NCI-H2171 treated with DMSO at 0.1 percent for 48 hours (cell line): ENCODE data around the gene CPNE4.

Experiments used
- DNase-seq: peaks from one replicate; lab custom pipeline; 2025; lab: John Stamatoyannopoulos, UW

The CPNE4 gene

DNA sequence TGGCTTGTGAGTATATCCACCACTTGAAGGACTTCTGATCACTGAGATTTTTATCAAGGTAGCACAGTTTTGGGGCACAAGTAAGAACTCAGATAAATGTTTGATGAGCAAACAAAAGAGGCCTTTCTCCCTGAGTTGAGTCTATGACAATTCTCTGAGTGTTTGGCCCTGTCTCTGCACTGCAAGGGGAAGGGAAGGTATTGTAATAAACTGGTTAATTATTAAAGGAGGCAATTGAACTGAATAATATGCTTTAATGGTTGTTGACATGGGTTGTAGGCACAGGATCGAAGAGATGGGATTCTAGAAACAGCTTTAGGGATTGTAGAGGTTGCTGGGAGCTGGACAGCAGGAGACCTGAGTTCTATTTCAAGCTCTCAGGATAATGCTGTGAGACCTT is 437.0 kb downstream of the CPNE4 start:
- DNase-seq = no peak

DNA sequence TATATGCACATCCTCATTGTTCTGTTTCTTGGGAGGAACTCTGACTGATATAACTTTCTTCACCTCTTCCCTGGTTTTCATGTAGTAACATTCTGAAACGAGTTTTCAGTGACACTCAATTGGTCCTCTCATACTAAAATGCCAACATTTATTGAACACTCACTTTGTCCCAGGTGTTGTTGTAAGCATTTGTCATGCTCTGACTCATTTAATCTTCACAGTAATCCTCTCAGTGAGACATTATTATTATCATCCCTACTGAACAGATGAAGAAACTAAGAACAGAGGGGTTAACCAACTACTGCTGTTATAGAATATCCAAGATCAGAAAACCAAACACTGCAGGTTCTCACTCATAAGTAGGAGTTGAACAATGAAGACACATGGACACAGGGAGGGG is 437.9 kb downstream of the CPNE4 start:
- DNase-seq = no peak

DNA sequence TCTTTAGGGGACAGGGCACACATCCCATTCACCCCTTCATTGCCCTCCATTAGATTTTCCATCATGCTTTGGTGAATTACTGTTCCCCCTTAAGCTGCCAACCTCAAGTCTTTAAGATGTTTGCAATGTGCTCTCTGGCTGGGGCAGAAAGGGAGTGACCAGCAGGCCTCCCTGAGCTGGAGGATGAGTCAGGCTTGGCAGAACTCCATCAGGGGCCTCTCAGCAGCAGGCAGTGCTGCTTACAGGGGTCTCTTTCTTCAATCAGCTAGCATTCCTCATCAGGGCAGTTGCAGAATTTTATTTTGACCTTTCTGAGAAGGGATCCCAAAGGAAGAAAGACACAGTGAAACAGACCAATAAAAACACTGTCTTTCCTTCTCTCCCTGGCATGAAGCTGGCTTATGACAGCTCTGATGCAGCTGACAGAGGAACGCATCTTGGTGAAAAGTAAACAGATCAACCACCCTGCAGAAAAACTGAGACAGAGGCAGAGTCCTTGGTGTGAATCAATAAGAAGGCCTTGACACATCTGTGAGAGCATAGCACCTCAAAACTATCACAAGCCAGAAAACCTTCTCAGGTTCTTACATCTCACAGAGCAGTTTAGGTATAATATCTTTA is 443.3 kb downstream of the CPNE4 start:
- DNase-seq = no peak

DNA sequence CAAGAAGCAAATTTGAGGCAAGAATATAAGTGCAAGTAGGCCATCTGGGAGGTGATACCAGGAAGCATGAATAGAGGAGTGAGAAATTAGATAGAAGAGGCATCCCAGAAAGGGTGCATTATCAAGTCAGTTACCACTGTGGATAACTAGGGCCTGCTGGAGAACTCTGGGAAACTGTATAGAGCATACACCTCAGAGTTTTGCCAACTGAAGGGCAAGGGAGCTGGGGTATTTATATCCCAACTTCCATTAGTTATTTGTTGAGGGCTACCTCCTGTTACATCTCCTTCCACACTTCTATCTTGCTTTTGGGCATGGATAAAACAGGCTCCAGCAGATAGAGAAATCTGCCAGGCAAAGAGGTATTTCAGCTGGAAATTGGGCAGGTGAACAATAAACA is 448.5 kb downstream of the CPNE4 start:
- DNase-seq = no peak

DNA sequence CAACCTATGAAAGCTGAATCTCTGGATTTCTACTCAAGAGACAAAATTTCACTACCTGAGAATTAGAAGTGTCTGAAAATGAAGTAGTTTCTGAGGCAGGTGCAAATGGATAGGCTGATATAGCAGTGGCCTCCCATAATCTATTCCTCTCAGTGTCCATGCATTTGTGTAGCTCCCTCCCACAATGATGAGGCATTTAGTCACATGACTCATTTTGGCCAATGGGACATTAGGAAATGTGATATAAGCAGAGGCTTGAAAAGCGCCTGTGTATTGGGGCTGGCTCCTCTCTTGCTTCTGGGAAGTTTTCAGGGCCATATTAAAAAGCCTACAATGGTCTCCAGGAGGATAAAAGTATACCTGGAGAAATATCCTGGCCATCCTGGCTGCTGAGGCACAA is 452.4 kb downstream of the CPNE4 start:
- no peak for DNase-seq

DNA sequence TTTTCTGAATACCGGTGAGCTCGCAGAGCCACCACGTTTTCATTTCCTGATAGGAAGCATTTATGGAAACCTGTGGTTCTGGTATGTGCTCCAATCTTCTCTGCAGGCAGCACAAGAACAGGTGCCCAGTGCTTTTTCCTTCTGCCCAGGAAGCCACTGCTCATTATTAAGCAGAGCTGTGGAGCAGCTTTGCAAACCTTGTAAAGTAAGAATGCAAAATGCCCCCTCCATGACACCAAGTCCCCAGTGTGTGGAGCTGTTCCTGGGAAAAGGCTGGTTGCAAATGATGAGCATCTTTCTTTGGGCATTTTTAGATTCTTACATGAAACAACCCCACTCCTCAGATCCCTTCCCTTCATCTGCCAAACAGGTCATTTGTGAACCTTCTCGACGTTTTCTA is 466.4 kb downstream of the CPNE4 start:
- no peak for DNase-seq

DNA sequence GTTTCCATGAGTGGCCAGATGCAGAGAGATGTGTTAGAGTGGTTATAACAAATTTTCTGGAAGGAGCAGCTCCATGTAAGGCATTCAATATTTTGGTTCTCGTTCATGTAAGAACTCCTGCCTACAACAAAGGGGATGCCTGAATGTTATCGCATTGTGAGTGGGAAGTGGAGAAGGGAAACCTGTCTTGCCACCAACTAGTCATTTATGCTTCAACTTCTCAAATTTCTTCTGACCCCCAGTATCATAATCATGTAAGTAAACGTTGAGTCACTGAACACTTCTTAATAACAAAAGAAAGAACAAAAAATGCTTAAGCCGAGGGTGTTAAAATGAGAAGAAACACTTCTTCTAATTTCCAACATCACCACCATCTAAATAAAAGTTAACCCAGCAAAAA is 470.0 kb downstream of the CPNE4 start:
- no peak for DNase-seq

GRCh38 chr3:131561511-131561910 is 473.3 kb downstream of the CPNE4 start:
- no peak for DNase-seq

DNA sequence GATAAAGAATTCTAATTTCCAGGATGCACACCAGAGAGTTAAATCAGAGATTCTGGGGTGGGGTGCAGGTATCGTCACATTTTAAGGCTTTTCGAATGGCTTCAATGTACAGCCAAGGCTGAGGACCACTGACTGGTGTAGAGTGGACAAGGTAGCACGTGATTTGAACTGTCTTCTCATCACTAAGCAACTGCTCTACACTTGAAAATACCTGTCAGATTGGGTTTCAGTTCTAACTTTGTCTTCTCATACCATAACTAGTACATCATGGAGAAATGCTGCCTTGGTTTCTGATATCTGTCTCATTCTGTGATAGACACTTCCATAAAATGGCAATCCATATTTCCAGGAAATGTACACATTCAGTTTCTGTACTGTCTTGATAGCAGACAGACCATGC is 474.0 kb downstream of the CPNE4 start:
- DNase-seq = no peak

DNA sequence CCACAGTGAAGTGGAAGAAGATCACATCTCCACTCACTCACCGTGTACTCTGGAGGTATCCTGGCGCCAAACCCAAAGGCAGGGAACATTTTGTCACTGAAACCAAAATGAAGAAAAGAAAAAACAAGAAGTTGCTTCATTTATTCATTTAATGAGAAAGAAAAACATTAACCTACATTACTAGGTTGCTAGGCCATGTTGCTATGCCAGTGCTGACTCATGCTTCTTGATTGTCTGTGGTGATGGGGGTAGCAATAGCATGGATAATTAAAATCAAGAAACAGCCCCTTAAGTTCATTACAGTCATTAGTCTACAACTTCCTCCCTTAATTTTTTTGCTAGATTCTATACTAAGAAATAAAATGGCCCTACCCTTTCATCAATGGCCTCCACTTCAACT is 479.4 kb downstream of the CPNE4 start:
- DNase-seq = no peak

- DNase-seq = no peak
Measured at GRCh38 chr3:131553495-131554247, 481.1 kb downstream of the CPNE4 start.

DNA sequence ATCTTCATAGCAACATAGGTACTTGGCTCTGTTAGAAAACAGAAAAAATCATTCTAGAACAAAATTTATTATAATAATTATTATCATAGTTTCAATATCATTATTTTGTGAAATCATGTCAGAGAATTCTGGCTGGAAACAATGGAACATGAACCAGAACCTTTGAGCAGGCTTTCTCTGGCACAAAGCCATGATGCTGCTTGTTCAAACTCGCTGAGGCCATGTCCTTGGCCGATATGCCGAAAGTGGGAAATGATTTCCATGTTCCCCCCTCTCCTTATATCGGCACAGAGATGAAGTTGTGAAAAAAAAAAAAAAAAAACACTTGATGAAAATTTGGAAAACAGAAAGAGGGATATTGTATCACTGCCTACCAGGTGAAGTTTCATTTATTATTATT is 483.1 kb downstream of the CPNE4 start:
- DNase-seq = no peak

- DNase-seq = peak; percentile 23
Measured at GRCh38 chr3:131550562-131551465, 484.0 kb downstream of the CPNE4 start.

DNA sequence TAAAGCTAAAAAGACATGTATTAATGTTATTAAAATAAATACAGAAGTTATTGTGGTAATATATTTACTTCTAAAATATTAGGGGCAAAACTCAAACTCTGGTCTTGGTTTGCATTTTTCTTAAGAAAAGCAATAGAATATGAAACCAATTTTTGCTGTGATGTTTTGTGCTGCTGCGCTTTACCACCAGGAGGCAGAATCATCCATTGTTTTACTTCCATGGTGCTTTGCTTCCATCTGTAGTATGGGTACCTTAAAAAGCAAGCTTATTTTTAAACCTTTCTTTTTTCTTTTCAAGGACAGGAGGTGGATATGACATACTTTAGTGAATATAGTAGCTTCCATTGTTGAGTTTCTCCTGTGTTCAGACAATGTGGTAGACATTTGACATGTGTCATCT is 485.5 kb downstream of the CPNE4 start:
- no peak for DNase-seq

- no peak for DNase-seq
Measured at GRCh38 chr3:131547585-131547984, 487.2 kb downstream of the CPNE4 start.

DNA sequence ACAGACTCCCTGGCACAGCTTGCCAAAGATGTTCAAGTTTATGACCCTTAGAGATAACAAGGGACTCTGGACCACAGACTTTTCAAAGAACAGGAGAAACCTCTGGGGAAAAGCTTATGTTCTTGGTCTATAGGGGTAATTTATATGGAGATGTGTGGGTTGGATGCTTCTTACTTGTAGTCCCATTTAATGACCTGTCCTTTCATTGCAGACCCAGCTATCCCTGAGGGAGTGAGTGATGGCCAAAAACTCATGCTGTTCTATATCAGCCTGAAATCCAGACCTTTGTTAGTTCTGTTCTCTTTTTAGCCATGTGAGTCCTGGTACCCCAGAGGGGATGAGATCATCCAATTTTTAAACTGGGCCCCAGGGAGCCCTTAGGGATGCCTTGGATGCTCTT is 488.4 kb downstream of the CPNE4 start:
- DNase-seq = no peak

DNA sequence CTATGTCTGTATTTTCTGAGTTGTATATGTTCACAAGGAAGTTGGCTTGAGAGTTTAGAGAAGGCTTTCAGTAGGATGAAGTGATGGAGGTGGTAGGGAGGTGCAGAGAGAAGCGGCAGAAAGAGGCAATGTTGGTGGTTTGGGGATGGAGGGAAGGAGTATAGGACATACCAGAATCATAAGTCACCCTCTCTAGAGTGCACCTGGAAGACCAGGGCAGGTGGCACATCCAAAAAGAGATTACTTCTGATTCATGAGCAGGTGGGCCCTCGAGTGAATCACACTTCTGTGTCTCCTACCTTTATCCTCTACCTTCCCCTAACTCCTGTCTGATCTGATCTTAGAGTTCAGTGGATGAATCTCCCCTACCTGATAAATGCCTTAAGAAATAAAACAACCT is 490.3 kb downstream of the CPNE4 start:
- no peak for DNase-seq

DNA sequence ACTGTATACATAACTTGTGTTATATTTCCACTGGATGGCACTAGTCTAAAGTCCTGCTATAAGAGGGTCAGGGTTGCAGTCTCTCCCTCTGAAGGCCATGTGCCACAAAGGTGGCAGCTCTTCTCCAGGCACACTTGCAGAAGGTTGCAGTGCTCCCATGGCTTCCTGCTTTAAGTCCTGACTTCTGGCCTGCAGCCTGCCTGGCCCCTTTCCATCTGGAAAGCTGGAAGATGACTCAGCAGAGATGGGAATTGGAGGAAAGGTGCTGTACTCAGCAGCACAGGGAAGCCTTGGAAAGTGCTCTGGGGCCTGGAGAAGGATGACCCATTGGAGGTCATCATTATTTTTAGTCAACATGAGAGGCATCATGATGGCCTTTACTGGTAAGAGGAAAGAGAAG is 491.1 kb downstream of the CPNE4 start:
- peak; percentile 21 for DNase-seq

DNA sequence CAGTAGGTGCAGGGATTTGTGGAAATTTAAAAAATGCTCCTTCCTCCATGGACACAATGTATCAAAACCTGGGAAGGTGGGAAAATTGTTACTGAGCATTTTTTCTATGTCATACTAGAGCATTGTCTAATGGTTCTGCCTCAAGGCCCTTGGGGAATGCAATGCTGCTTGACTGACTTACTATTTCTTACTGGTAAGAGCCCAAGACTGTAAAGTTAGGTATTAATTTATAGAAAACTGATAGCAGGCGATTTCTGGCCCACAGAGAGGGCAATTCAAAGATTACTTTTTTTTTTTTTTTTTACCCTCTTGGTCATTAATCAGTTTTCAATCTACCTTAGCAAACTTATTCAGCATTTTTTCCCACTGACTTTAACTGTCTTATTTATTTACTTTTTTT is 493.5 kb downstream of the CPNE4 start:
- DNase-seq = no peak

- DNase-seq = no peak
Measured at GRCh38 chr3:131540821-131541220, 494.0 kb downstream of the CPNE4 start.

GRCh38 chr3:131540143-131540542 is 494.7 kb downstream of the CPNE4 start:
- DNase-seq = no peak

GRCh38 chr3:131538968-131539367 is 495.8 kb downstream of the CPNE4 start:
- DNase-seq = no peak

- no peak for DNase-seq
Measured at GRCh38 chr3:131537531-131537930, 497.3 kb downstream of the CPNE4 start.
